Measurements from ENCODE around the gene RABL6. TPM values are rescaled to one million over a fixed set of nuclear protein-coding genes. Genes with fewer than 3 reads are reported as not detected.
"Not testable (repeated sequence)": the region's sequence is repeated elsewhere in the genome, so short reads cannot be mapped to it uniquely, and the experiment has no call there.

The RABL6 gene
- total RNA-seq, 1 donor from 2014 or later, result 91.0 TPM

DNA sequence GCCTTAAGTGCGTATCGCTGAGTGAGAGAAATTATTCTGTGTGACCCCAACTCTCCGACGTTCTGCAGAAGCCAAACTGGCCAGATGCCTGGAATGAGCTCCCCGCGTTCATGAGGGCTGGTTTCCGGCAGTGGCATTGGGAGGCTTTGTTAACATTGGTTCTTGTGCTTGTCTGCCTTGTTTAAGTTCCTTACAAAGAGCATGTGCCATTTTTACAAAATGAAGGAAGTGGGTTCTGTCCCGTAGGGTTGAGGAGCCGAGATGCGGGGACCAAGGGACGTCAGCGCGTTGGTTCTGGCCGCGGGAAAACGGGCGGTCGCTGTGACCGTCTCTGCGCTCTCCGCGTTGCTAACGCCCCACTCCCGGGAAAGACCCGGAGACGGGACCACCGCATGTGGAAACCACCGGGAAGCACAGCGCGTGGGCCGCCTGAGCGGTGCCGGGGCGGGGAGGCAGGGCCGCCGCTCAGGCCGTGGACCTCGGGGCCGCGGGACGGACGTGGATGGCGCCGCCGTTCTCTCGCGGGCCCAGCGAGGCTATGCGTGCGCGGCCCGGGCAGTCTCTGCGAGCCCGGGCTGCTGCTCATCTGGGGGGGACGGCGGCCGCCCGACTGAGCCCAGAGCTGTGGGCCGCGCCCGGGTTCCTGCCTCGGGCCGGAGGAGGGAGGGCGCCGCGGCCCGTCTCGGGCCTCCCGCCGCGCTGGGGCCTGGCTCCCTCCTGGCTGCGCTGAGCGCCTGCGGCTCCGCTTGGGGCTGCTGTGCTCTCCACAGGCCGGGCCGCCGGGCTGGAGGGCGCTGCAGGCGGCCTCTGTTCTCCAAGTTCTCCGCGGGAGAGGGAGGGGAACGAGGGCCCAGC lies 13.4 kb downstream of the RABL6 start:
- no peak for DNase-seq (ENCODE audit: low spot score)

DNA sequence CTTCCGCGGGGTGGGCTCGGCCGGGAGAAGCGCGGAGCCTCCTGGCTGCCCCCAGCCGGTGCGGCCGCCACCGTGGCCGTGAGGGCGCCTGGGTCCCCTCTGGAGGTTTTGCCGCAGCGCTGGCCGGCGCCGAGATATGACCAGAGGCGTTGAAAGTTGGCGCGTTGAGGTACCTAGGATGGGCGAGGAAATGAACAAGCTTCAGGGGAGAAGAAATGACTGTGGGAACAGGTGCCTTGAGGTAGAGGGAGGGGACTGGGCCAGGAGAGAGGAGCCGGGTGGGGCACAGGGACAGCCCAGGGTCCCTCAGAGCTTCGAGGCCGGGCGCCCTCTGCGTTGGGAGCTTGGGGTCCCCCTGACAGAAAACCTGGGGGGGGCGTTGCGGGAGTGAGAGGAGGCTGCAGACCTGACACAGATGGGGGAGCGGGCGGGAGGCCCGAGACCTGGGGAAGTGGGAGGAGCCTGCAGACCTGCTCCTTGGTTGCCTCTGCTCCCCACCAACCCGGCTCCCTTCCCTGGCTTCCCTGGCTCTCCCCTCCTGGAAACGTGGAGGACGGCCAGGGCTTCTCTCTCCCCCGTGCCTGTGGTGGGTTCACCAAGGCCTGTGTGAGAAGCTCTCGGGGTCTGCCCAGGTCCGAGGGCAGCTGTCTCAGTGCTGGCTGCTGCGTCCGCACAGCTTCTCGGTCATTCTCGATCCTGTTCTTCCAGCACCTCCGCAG lies 14.2 kb downstream of the RABL6 start:
- DNase-seq (ENCODE audit: low spot score), result no peak

DNA sequence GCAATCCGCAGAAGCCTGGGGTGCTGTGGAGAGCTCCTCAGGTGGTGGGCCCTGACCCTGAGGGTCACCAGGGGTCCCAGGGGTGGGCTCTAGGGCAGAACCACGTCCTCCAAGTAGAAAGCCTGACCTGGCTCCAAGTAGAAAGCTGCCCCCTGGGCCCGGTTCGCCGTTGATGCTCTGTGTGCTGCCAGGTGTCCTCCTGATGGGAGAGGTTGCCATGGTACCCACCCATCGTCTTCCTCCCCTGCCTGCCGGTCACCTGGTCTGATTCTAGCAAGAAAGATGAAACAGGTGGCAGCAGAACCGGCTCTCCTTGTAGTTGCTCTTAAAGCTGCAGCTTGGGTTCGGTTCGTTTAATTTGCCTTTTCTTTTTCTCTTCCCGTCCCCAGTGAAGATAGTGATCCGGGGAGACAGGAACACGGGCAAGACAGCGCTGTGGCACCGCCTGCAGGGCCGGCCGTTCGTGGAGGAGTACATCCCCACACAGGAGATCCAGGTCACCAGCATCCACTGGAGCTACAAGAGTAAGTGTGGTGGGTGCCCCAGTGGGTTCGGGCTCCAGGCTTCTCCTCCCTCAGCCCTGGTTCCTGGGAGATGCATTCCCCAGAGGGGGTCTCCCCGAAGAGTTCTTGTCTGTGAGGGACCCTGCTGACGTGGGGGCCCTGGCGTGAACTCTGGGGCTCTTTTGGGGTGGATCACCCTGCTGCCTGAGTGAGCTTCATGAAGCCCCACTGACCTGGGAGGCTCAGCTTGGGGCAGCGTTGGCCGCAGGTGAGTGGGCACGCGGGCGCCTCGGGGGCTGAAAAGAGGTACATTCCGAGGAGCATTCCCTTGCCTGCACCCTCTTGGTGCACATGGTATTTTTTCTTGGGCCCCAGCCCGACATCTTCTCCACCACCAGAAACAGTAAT lies 15.6 kb downstream of the RABL6 start:
- no peak for DNase-seq (ENCODE audit: low spot score)

DNA sequence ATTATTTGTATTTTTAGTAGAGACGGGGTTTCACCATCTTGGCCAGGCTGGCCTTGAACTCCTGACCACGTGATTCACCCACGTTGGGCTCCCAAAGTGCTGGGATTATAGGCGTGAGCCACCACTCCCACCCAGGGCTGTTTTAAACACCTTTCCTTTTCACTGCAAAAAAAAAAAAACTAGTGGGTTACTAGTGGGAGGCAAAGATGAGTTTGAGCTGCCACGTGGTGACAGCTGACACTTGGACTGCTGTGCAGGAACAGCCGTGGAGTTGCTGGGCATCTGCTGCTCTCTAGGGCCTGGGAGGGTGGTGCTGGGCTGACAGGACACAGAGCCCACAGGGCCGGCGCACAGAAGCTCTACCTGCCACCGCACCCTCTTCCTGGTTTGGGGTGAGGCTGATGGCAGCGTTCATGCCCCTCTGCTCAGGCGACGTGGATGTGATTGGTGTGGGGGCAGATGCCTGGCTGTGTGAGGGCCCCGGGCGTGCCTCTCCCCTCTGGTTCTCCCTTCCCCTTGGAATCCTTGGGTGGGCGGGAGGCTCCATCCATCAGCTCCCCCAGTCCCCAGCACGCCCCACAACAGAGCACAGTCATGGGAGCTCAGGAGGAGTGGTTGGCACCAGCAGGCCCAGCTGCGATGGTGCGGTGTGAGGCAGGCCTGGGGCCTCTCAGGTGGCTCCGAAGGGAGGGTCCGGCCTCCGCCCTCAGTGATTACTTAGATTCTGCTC lies 16.9 kb downstream of the RABL6 start:
- DNase-seq (ENCODE audit: low spot score), result no peak

DNA sequence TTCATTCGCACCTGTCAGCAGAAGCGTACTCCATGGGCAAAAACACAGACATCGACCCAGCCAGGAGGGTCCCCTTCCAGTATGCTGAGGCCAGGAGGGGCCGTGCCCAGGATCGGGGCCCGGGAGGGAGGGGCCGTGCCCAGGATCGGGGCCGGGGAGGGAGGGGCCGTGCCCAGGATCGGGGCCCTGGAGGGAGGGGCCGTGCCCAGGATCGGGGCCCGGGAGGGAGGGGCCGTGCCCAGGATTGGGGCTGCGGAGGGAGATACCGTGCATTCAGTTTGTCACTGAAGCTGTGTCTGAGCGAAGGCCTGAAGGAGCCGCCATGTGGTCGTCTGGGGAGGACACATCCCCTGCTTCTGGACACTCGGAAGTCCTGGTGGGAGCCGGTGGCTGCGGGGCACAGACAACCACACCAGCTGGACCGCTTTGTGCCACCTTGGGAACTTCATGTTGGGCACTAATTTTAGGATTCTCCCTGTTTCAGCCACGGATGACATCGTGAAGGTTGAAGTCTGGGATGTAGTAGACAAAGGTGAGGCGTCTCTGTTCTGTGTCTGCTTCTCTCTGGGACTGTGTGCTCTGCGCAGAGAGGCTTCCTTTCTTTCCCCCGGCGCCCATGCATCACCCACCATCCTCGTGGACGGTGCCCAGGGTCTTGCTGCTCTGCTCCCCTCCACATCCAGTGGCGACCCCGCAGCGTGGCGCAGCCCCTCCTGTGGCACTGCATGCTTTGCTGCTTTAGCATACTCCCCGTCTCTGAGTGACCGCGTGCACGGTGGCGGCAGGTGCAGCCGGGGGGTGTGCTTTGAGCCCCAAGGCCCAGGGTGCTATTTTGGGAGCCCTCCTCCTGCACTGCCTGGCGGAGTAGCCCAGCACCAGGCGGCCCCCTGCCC lies 17.8 kb downstream of the RABL6 start:
- DNase-seq (ENCODE audit: low spot score), result no peak

DNA sequence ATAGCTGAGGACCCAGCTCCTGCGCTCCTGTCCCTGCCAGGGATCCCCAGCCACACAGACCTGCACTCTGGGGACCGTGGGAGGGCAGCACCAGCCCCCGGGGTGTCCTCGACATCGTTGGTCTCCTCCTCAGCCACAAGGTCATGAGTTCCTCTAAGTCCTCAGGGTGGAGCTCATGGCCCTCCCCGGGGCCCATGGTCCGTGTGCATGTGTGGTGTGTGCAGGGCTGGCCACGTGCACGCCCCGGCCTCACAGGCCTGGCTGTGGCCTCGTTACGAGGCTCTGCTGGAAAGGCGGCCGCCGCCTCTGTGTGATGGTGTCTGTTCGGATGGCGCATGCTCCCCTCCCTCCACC lies 18.4 kb downstream of the RABL6 start:
- no peak for DNase-seq (ENCODE audit: low spot score)

DNA sequence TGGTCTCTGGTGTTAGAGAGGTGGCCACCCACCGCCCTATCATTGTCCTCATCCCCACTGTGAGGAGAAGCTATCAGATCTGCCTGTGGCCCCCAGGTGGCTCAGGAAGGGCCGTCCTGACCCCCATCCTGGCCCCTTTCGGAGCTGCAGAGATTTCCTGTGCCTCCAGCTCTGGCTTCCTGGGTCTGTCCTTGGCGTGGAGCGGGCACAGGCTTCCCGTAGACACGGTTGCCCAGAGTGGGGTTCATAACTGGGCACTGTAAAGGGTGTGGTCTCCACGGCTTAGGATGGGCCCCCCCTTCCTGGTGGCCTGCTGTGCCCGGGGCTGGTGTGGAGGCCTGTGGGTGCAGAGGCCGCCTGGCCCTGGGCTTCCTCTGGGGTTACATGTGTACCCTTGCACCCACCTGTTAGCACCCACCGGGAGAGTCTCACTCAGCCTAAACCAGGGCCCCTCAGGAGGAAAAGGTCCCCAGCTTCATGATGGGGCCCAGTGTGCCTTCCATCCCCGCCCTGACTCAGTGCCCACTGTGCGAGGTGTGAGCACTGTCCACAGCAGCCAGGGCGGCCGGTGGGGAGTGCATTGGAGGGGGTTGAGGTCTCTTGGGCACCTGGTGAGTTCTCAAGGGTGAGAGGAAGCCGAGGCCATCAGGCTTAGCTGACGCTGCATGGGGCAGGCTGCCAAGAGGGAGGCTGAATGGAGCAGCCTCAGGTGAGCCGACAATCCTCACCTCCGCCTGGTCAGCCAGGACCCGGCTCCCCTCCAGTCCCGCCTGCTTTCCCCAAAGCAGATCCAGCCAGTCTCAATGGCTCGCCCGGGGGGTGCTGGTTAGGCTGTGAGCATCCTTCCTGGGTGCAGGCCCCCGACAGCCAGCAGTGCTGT lies 19.2 kb downstream of the RABL6 start:
- DNase-seq (ENCODE audit: low spot score), result no peak

DNA sequence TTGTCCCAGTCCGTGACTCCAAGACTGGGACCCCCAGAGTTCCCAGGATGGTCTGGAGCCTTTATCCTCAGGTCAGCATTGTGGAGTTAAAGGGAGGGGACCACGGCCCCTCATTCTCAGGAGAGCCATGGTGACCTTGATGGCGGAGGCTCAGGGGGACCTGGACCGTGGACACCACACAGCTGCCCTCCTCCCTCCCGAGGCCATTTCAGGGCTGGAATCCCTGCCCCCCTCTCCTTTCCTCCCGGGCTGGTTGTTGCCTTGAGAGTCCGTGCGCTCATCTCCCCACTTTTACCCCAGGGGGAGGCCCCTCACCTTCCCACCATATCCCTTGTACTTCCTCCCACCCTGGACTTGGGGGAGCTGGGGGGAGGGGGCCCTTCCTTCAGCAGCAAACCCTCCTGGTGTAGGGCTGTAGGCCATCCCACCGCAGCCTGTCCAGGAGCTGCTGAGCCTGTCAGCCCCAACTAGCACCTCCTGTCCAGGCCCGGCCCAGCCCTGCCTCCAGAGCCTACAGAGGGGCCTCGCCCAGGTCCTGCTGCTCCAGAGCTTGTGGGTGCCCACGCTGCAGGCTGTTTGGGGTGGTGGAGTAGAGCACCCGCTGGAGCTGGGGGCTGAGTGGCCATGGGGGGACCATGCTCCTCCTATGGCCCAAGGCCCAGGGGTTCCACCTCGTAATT lies 20.2 kb downstream of the RABL6 start:
- no peak for DNase-seq (ENCODE audit: low spot score)

DNA sequence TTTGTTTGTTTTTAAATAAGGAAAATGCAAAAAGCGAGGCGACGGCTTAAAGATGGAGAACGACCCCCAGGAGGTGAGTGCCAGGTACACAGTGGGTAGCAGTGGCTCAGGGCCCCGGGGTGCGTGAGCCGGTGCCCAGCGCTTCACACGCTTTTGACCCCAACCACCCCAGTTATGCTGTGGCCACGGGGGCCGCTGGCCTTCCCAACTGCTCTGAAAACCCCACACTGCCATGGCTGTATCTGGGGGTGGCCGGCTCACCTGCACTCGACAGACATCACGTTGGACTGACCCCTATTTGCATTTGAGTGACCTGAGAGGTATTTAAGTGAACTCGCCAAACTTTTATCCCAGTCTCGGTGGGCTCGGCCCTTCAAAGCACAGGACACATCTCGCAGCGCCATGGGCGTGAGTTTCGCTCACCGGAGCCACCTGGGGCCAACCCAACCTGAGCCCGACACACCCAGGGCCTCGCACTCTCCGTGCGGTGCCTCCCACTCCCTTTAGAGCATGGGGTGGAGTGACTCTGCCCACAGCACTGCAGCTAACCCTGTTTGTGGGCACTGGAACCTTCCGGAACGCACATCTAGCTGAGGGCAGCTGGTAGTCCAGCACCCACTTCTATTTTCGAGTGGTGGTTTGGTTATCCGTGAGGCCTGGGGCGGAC lies 20.9 kb downstream of the RABL6 start:
- no peak for DNase-seq (ENCODE audit: low spot score)

DNA sequence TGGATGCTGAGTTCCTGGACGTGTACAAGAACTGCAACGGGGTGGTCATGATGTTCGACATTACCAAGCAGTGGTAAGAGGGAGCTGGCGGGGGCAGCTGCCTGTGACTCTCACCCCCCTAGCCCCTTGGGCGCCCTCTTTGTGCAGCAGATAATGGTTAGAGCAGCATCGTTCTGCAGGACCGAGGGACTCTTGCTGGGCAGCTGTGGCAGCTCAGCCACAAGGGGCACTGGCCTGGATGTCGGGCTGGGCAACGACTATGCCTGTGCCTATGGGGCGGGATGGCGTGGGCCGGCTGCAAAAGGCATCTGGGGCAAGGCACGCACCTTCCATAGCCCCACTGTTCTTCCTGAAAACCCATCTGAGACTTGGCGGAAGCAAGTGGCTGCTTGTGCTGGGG lies 21.7 kb downstream of the RABL6 start:
- no peak for DNase-seq (ENCODE audit: low spot score)

DNA sequence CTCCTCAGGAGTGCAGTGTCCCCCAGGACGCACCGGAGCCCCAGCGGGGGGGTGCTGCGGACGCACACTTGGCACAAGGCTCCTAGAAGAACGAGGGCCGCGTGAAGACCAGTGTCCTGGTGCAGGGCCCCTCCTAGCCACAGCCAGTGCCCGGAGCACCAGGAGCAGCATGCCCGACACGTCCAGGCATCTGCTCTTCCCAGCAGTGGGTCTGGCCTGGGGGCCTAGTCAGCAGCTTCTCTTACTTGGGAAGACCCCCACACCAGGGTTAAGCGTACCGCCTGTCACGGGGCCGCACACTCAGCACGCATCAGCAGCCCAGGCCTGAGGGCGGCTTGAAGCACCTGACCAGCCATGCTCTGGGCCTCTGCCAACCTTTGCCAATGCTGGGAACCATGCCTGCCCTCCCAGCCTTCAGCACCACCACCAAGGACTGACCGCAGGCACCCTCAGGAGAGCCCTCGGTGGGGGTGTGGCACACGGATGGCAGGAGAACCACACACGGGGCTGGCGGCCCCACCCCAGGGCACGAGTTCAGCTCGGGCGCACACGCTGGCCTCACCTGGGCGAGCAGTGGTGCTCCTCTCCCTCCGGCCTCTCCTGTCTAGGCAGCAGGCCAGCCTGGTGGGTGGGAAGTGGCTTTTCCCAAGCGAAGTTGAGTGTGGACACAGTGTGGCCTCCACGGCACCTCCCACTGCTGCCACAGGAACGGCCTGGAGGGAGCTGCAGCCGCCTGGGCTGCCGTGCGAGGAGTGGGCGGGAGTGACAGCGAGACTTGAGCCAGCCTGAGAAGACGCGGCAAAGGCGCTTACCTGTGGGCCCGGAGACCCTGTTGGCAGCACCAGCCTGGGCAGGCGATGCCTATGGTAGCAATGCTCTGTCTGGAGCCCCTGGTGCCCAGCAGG lies 22.5 kb downstream of the RABL6 start:
- no peak for DNase-seq (ENCODE audit: low spot score)

DNA sequence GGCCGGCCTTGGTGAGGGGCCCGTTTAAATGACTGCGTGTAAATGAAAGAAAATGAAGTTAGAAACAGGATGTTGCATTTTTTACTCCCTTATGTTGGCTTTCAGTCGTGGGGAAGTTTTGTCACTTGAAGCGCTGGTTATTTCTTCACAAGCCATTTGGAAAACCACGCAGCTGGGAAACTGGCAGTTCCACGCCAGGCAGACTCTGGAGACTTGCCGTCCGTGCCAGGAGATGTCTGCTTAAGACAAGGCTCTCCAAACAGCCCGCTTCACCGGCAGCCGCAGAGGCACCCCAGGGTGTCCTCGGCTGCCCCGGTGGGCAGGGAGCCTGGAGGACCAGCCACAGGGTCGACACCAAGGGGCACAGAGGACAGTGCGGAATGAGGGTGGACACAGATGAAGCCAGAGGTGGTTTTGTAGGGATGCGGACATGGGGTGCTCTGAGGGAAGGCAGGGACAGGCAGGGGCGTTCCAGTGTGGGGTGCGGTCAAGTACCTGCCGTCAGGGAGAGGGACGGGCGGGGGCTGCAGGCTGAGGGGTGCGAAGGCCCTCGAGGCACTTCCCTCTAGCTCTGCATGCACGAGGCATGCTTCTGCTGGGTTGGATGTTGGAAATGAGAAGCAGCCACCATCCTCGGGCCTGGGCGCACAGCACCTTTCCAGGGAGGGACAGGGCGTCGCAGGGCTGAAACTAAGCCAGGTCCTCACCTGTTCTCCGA lies 23.4 kb downstream of the RABL6 start:
- DNase-seq (ENCODE audit: low spot score), result no peak

DNA sequence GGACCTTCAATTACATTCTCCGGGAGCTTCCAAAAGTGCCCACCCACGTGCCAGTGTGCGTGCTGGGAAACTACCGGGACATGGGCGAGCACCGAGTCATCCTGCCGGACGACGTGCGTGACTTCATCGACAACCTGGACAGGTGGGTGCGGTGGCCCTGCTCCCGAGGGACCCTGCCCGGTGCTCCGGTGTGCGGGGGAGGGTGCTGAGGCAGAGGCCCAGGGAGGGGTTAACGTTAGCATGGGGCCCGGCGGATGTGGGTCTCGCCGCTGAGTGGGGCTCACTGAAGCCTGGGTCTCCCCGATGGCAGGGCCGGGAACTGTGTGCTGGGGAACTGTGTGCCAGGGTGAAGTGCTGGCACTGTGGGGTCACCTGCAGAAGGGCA lies 24.0 kb downstream of the RABL6 start:
- no peak for DNase-seq (ENCODE audit: low spot score)

DNA sequence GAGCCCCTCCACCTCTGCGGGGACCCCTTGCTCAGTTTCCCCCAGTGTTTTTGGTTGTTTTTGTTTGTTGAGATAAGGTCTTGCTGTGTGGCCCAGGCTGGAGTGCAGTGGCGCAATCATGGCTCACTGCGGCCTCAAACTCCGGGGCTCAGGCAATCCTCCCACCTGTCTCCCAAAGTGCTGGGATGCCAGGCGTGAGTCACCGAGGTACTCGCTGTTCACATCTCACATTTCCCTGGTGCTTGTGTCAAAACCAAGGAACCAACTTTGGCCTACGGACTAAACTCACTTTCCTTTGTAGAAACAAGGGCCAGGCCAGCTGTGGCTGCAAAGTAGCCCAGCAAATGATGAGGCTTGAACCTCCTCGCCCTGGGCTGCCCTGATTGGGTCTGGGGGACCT lies 24.8 kb downstream of the RABL6 start:
- DNase-seq (ENCODE audit: low spot score), result no peak

DNA sequence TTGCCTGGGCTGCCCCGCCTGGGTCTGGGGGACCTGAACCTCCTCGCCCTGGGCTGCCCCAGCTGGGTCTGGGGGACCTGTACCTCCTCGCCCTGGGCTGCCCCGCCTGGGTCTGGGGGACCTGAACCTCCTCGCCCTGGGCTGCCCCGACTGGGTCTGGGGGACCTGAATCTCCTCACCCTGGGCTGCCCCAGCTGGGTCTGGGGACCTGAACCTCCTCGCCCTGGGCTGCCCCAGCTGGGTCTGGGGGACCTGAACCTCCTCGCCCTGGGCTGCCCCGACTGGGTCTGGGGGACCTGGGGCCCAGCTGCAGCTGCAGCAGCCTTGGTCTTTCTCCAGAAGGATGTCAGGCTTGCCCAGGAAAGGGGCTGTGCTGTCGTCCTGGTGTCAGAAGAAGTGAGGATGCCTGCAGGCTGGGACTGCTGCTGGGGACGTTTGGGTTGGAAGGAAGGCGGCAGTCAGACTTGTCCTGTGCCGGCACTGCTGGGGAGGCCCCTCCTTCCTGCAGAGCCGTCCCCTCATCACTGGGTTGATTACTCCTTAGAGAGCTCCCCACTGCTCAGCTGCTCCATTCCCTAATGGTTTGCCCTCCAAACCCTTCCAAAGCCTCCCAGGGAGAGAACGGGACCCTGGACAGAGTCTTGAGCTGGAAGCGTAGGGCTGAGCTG lies 25.8 kb downstream of the RABL6 start:
- DNase-seq (ENCODE audit: low spot score), result not testable (repeated sequence)
